Fibroblast of peridontal ligament (primary cell): ENCODE measurements around the gene RAD23A.

Experiments
- DNase-seq: peaks from one replicate; pipeline ENCODE4 v3.0.0-alpha.2; 2010; ENCODE audit errors: extremely low read depth

The RAD23A gene

GRCh38 chr19:13003081-13003480, 57.4 kb downstream of the RAD23A start:
- no peak for DNase-seq
